HG02973 (cell line): ENCODE measurements around the gene MCC.

Experiments
- ATAC-seq: cut with Tn5 transposase; IDR thresholded peaks from one replicate; pipeline ENCODE4 v1.9.1; 2021; ENCODE audit warnings: moderate library complexity; ENCODE audit not compliant: unreplicated experiment

Gene MCC

GRCh38 chr5:113325054-113325453, 163.2 kb downstream of the MCC start:
- ATAC-seq: no peak

DNA sequence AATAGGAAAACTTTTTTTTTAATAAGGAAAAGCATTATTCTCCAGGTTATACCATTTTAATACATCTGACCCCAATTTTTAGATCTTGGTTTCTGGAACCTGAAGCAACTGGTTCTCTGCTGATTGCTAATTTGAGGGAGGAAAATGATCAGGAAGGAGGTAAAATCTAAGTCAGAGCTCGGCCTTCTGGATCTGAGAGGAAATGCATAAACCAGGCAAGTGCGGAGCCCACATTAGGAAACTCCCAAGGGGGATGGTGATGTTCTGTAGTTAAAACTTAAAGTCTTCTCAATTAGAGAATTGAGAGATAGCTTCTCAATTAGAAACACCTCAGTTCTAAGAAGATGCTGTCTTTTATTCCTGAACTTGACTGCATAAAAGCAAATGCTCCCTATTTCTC, 167.0 kb downstream of the MCC start:
- no peak for ATAC-seq

DNA sequence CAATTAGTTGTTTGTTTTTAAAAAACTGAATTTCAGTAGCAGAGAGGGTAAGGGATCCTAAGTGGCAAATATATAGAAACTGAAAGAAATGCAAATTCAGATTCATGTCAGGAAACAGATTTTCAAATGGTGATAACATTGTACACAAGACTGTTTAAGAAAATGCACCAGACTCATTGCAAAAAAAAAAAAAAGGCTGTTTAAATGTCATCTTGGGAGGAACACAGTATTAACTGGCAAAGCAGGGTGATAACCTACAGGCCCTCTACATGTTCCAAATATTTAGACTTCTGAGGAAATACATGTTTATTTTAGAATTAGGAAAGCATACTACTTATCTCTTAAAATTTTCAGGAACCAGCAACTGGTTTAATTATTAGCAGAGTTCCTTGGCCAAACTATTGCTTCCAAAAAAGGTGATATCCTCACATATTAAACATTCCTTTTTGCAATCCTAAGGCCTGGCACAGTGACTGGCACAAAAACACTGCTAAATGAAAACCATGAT, 167.9 kb downstream of the MCC start:
- no peak for ATAC-seq

- no peak for ATAC-seq
These were observed 168.8 kb downstream of the MCC start for GRCh38 chr5:113319256-113320053.

- ATAC-seq: no peak
These were observed 170.6 kb downstream of the MCC start for GRCh38 chr5:113317636-113318035.

DNA sequence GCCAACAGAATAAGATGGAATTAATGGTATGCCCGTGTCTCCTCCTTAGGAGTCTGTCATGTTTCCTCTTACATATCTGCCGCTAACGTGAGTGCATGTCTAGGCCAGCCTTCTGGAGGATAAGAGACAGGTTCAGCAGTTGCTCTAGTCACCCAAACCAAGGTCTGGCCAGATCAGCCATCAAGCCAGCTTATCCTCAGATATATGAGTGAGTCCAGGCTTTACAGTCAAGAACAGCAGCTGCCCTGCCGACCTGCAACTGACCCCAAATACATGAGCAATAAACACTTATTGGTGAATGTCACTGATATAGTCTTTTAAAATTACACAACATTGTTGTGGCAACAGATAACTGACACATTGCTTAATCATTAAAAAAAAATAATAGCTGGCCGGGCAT, 177.0 kb downstream of the MCC start:
- ATAC-seq: no peak

DNA sequence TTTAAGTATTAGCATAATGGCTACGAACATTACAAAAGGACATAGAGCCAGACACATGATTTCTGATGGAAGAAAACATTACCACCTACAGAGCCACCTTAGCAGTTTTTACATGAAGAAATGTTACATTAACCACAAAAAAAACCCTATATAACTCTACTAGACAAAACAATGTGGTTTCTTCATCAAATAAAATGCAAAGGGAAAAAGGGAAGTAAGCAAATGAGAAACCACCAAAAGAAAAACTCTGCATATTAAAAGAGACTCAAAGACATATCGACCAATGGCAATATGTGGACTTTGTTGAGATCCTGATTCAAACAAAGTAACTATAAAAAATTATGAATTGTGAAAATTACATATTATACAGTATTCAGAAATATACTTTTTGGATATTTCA, 186.1 kb downstream of the MCC start:
- ATAC-seq: no peak

DNA sequence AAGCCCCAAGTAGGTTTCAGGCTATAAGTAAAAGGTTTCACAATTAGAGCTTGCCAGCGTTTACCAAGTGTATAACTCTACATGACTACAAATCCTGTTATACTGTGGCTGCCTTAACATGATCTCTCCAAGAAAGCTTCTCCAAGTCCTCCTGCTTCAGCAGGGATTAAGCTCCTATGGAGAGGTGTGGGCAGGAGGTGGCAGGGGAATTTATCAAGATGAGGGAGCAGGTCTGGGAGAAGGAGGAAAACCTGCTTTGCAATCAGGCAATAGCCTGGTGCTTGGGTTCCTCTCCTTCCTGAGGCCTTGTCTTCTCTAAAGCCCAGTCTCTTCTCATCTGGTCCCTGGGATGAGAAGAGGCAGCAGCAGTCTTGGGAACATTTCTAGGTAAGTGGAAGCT, 188.7 kb downstream of the MCC start:
- no peak for ATAC-seq

DNA sequence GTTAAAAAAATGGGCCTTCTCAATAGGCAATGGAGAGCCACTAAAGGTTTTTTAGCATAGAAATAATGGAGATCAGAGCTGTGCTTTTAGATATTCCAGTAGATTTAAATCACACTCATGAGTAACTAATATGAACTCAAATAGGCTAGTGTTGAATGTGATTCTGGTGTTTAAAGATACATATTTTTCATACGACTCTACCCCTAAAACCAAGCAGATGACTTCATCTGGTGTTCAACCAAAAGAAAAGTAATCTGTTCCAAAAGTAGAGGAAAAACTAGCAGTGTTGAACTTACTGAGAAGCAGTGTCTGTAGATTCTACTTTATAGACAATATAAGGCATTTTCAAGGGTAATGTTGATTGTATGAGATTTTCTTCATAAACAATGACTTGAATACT, 191.6 kb downstream of the MCC start:
- no peak for ATAC-seq

GRCh38 chr5:113295111-113295539, 193.1 kb downstream of the MCC start:
- no peak for ATAC-seq

- peak; percentile 95 for ATAC-seq
These were observed 193.7 kb downstream of the MCC start for GRCh38 chr5:113294311-113295110.

- ATAC-seq: peak; percentile 22
These were observed 194.3 kb downstream of the MCC start for GRCh38 chr5:113293975-113294310.

- no peak for ATAC-seq
These were observed 194.9 kb downstream of the MCC start for GRCh38 chr5:113293068-113293974.

DNA sequence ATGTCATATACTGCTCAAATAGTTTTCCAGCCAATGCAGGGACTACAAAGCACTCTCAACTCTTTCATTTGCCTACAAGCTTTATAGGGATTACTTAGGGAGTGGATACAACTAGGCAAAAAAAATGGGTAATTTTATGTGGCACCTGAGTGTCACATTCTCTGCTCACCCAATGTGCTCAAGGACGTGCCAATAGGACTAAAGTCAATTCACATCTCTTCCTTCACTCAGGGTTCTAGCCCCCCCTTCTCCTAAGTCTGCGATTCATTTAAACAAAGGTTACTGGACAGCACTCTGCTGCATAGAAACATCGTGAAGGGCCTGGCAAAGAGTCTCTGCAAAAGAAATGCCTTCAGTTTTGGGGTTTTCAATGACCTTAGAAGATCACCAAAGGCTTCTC, 195.8 kb downstream of the MCC start:
- ATAC-seq: no peak

- ATAC-seq: no peak
These were observed 204.7 kb downstream of the MCC start for GRCh38 chr5:113283558-113283957.

DNA sequence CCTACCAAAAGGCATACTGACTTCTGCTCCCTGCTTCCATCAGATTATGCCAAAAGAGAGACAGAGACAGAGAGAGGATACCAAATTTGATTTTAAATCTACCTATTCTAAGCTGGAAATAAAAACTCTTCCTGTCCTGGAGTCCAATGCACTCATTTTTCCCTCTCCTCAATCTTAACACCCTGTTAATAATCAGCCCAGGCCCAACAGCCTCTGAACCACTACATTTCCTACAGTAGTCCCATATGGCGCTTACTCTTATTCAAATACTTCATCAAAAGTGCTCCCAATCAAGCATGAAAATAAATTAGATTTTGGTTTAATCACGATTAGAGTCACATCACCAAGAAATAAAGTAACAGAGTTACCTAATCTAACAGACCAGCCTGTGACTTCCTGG, 205.8 kb downstream of the MCC start:
- ATAC-seq: no peak

DNA sequence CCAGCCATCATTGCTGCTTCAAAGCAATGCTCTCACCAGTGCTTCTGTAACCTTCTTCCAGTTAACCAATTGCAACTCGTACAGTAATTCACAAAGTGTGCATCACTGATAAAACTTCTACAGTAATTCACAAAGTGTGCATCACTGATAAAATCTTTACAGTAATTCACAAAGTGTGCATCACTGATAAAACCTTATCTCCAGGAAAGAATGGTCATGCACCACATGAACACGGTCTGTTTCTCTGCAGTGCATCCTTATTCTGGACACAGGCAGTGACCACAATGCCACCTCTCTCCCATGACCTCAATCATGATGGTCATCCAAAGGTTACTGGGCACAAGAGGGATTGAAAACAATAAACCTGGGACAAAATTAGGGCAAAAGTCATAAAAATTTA, 207.1 kb downstream of the MCC start:
- ATAC-seq: no peak

DNA sequence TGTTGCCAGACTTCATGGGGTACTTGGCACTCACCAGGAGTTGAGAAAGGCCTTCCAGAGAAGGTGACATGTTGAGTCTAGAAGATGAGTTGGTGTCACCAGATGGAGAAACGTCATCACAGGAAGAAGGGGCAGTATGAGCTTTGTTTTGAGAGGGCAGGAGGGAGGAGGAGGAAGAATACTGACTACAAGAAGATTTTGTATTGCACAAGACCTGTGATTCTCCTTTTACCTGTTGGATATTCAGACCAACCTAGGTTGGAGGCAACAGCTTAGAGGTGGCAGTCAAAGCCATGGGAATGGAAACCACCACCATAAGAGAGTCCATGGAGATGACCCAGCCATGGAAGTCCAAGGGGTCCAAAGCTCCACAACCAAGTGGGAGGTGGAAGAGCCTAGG, 207.7 kb downstream of the MCC start:
- no peak for ATAC-seq

- ATAC-seq: peak; percentile 47
These were observed 209.3 kb downstream of the MCC start for GRCh38 chr5:113278976-113279375.

- ATAC-seq: no peak
These were observed 211.8 kb downstream of the MCC start for GRCh38 chr5:113276493-113276892.

GRCh38 chr5:113276001-113276400, 212.3 kb downstream of the MCC start:
- ATAC-seq: no peak
